ENCODE results near the gene U2AF1L4.

- no peak for TF ChIP-seq POLR2AphosphoS5 (IDR thresholded peaks at IDR 0.05; ENCODE audit: low read depth, low read length)
- TF ChIP-seq POLR2A (IDR thresholded peaks at IDR 0.05; ENCODE audit: low read depth, low read length), result 0 out of 2 replicates have a peak, but pooled peaks have one; percentile 31
Observed at GRCh38 chr19:35721374-35721773, 23.8 kb downstream of the U2AF1L4 start.

Measured in GM12892 (cell line).